ENCODE data around the gene C6orf163. TPM values are rescaled to one million over a fixed set of nuclear protein-coding genes. Genes with fewer than 3 reads are reported as not detected.
"Not testable (repeated sequence)": the region's sequence is repeated elsewhere in the genome, so short reads cannot be mapped to it uniquely, and the experiment has no call there.

C6orf163 gene
- total RNA-seq = 0.56 and 1.1 TPM in 2 replicates

GRCh38 chr6:87344731-87345130 is at the start of gene C6orf163:
C6orf163 (plus strand) TSS chr6:87344813; CDS start chr6:87345100, 287 bp downstream.
- DNase-seq (ENCODE audit: low read depth, low spot score) = no peak

GRCh38 chr6:87297119-87297518 is 47.5 kb upstream of the C6orf163 start:
- DNase-seq (ENCODE audit: low read depth, low spot score) = no peak

- not testable (repeated sequence) for DNase-seq (ENCODE audit: low read depth, low spot score)
These were observed 43.3 kb upstream of the C6orf163 start for GRCh38 chr6:87301277-87301676.

- DNase-seq (ENCODE audit: low read depth, low spot score) = no peak
These were observed 35.6 kb upstream of the C6orf163 start for GRCh38 chr6:87308970-87309369.

GRCh38 chr6:87312860-87313259 is 31.8 kb upstream of the C6orf163 start:
- no peak for DNase-seq (ENCODE audit: low read depth, low spot score)

GRCh38 chr6:87315071-87315470 is 29.5 kb upstream of the C6orf163 start:
- DNase-seq (ENCODE audit: low read depth, low spot score) = no peak

- no peak for DNase-seq (ENCODE audit: low read depth, low spot score)
These were observed 25.2 kb upstream of the C6orf163 start for GRCh38 chr6:87319271-87319987.

GRCh38 chr6:87322304-87323212 is 22.1 kb upstream of the C6orf163 start, which contains the start of gene SMIM8:
SMIM8 (plus strand) TSS chr6:87322588; CDS start chr6:87337032, 14,444 bp downstream.
- peak; percentile 20 for DNase-seq (ENCODE audit: low read depth, low spot score)

GRCh38 chr6:87323880-87324279 is 20.7 kb upstream of the C6orf163 start:
- not testable (repeated sequence) for DNase-seq (ENCODE audit: low read depth, low spot score)

- no peak for DNase-seq (ENCODE audit: low read depth, low spot score)
These were observed 13.7 kb upstream of the C6orf163 start for GRCh38 chr6:87330961-87331360.

GRCh38 chr6:87333033-87333432 is 11.6 kb upstream of the C6orf163 start:
- DNase-seq (ENCODE audit: low read depth, low spot score) = no peak

- no peak for DNase-seq (ENCODE audit: low read depth, low spot score)
These were observed 10.9 kb upstream of the C6orf163 start for GRCh38 chr6:87333591-87334181.

- DNase-seq (ENCODE audit: low read depth, low spot score) = no peak
These were observed 9.9 kb upstream of the C6orf163 start for GRCh38 chr6:87334683-87335082.

- no peak for DNase-seq (ENCODE audit: low read depth, low spot score)
These were observed 8.2 kb upstream of the C6orf163 start for GRCh38 chr6:87336367-87336766.

- DNase-seq (ENCODE audit: low read depth, low spot score) = no peak
These were observed 4.4 kb upstream of the C6orf163 start for GRCh38 chr6:87340230-87340629.

- DNase-seq (ENCODE audit: low read depth, low spot score) = no peak
These were observed 3.5 kb upstream of the C6orf163 start for GRCh38 chr6:87341158-87341557.

- no peak for DNase-seq (ENCODE audit: low read depth, low spot score)
These were observed 2.7 kb upstream of the C6orf163 start for GRCh38 chr6:87341899-87342298.

- DNase-seq (ENCODE audit: low read depth, low spot score) = no peak
These were observed 1.8 kb upstream of the C6orf163 start for GRCh38 chr6:87342829-87343228.

- DNase-seq (ENCODE audit: low read depth, low spot score) = no peak
These were observed 2.1 kb downstream of the C6orf163 start for GRCh38 chr6:87346700-87347099.

GRCh38 chr6:87349896-87350295 is 5.3 kb downstream of the C6orf163 start:
- DNase-seq (ENCODE audit: low read depth, low spot score) = no peak

- no peak for DNase-seq (ENCODE audit: low read depth, low spot score)
These were observed 5.9 kb downstream of the C6orf163 start for GRCh38 chr6:87350516-87350915.

- no peak for DNase-seq (ENCODE audit: low read depth, low spot score)
These were observed 7.0 kb downstream of the C6orf163 start for GRCh38 chr6:87351583-87351982.
